SH-SY5Y (cell line): ENCODE results near the gene ICAM2.

Experiments
- GATA2 ChIP-seq: IDR thresholded peaks from 2 replicates; pipeline ENCODE4 v1.6.1; 2011; ENCODE audit warnings: mild to moderate bottlenecking, low read depth, low read length
- GATA3 ChIP-seq: IDR thresholded peaks from 2 replicates; pipeline ENCODE4 v1.6.1; 2011; ENCODE audit warnings: low read depth, mild to moderate bottlenecking, low read length, moderate library complexity

DNA sequence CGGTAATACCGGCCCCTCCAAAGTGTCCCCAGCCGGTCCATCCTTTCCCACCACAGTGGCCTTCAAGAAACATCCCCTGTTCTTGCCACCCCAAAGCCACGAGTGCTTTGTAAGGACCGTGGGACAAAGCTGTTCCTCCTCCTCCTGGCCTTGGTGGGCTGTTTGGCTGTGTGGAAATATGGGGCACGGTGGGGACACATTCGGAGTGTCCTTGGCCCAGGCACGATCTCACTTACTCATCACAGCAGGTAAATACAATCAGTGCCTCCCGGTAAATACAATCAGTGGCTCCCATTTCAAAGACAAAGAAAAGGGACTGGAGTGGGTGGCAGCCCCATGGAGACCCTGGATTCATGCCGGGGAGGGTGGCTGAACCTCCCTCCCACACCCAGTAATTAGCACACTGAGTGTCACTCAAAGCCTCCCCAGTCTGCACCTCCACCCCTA, 58.1 kb downstream of the ICAM2 start:
- TF ChIP-seq GATA2 = no peak
- TF ChIP-seq GATA3 = no peak
